ENCODE measurements around the gene UBN2. TPM values are rescaled to one million over a fixed set of nuclear protein-coding genes. Genes with fewer than 3 reads are reported as not detected.

UBN2 gene
- total and polyA plus RNA-seq, 2 of the 13 experiments (the other 11 are each of a cell fraction or from before 2014, with no cell fraction given): 5.6 to 5.7 TPM

GRCh38 chr7:139341058-139341775 lies 110.2 kb downstream of the UBN2 start, which contains the start of gene FMC1:
Gene FMC1, plus strand, starts transcription at chr7:139341337. Its CDS starts 48 bp downstream, at chr7:139341385.
- peak within 1 kb of the TSS; percentile 100 for H3K9ac ChIP-seq (ENCODE audit: insufficient read depth, low read depth, low read length)
- peaks cover 24% of the 10 kb centered on the region for H3K4me1 ChIP-seq (ENCODE audit: insufficient read depth, low read length)
- no peaks in the 10 kb centered on the region for H3K9me3 ChIP-seq (ENCODE audit: low read length)
- peak within 1 kb of the TSS; percentile 83 to 97 (median 92) for H3K4me3 ChIP-seq (replicated peaks in 1 of 3; ENCODE audit: insufficient read depth in 1 of 3, low read depth in 2 of 3, low read length in 3 of 3)
- H2AFZ ChIP-seq (ENCODE audit: low read length): peak within 1 kb of the TSS; percentile 55
- POLR2A ChIA-PET: interaction anchor here (1.6 kb wide), 1 partner anchor 19 kb away, joined by 30 read pairs; the partner anchor contains the start of gene LUC7L2
- peak; percentile 91 for DNase-seq (ENCODE audit: low spot score)
- ATAC-seq: peak; percentile 89
- peak; percentile 51 for FAIRE-seq
- CTCF ChIA-PET (ENCODE audit: low intra/inter-chr PET ratio, low total read pairs): no interaction called here
- H3K79me2 ChIP-seq (ENCODE audit: insufficient read depth, low read length): peaks cover 12% of the 10 kb centered on the region
- H3K36me3 ChIP-seq (replicated peaks in 1 of 2; ENCODE audit: control insufficient read depth in 1 of 2, insufficient read depth in 2 of 2, low read length in 2 of 2): peaks cover 2 to 3% of the 10 kb centered on the region in 2 experiments; a peak in 2 of 5 replicates
- H3K4me2 ChIP-seq (ENCODE audit: low read depth, low read length): peak within 1 kb of the TSS; percentile 87
- H3K27ac ChIP-seq (ENCODE audit: extremely low read length, insufficient read depth, low read length): peak within 1 kb of the TSS; percentile 100
- no peaks in the 10 kb centered on the region; a peak in 1 of 5 replicates for H3K27me3 ChIP-seq (ENCODE audit: control insufficient read depth in 1 of 2, insufficient read depth in 2 of 2, low read length in 2 of 2)
- in situ Hi-C loops (cut with HindIII; ENCODE audit: extremely low pct_ligation_motif_present, low pct_unique_long_range_greater_than_20kb): no loop called here
- intact Hi-C loops (cut with micrococcal nuclease; ENCODE audit: unreplicated experiment): loop anchor here (1.0 to 10.0 kb wide), 2 partner anchors 18 to 236 kb away; partner anchors contain the start of genes LUC7L2 and ZC3HAV1
- BruUV-seq (replicated peaks): TSS peak; percentile 98
- H4K20me1 ChIP-seq (ENCODE audit: insufficient read depth, low read length): no peaks in the 10 kb centered on the region
- under 1% methylated on average over 19 of the region's 54 CpGs for WGBS (ENCODE audit: low lambda C conversion rate)
- peak; percentile 44; the same call in 1 of the 2 replicates for TF ChIP-seq ZBTB37 (CRISPR knock-in tag; IDR thresholded peaks at IDR 0.05)
- peak; percentile 97 for TF ChIP-seq ZNF567 (CRISPR knock-in tag; IDR thresholded peaks at IDR 0.05; ENCODE audit: borderline replicate concordance)
- no peak for TF ChIP-seq XBP1 (CRISPR knock-in tag; IDR thresholded peaks at IDR 0.05)
- TF ChIP-seq ZNF414 (CRISPR knock-in tag; IDR thresholded peaks at IDR 0.05): 0 out of 2 replicates have a peak, but pooled peaks have one; percentile 3
- TF ChIP-seq GMEB2 (CRISPR knock-in tag; IDR thresholded peaks at IDR 0.05; ENCODE audit: low read depth): no peak
- peak; percentile 79 for TF ChIP-seq CSRNP1 (CRISPR knock-in tag; IDR thresholded peaks at IDR 0.05)
- TF ChIP-seq ZNF10 (CRISPR knock-in tag; IDR thresholded peaks at IDR 0.05; ENCODE audit: borderline replicate concordance, low read depth): no peak
- TF ChIP-seq ZNF331 (CRISPR knock-in tag; IDR thresholded peaks at IDR 0.05): no peak
- TF ChIP-seq RXRB (CRISPR knock-in tag; IDR thresholded peaks at IDR 0.05; ENCODE audit: borderline replicate concordance): peak; percentile 44; the same call in 1 of the 2 replicates
- TF ChIP-seq GABPB1 (CRISPR knock-in tag; IDR thresholded peaks at IDR 0.05): peak; percentile 62; the same call in 1 of the 2 replicates
- TF ChIP-seq ATRX (CRISPR knock-in tag; IDR thresholded peaks at IDR 0.05; ENCODE audit: borderline replicate concordance): no peak
- peak; percentile 62; the same call in 1 of the 2 replicates for TF ChIP-seq NFE2L1 (CRISPR knock-in tag; IDR thresholded peaks at IDR 0.05; ENCODE audit: borderline replicate concordance)
- no peak; the same call in 1 of the 2 replicates for TF ChIP-seq ZC3H13 (CRISPR knock-in tag; IDR thresholded peaks at IDR 0.05)
- TF ChIP-seq SP1 (IDR thresholded peaks at IDR 0.05): no peak
- peak; percentile 45; the same call in 1 of the 2 replicates for TF ChIP-seq SP1 (CRISPR knock-in tag; IDR thresholded peaks at IDR 0.05)
- TF ChIP-seq ZFP91 (CRISPR knock-in tag; IDR thresholded peaks at IDR 0.05; ENCODE audit: borderline replicate concordance): peak; percentile 82; the same call in 1 of the 2 replicates
